Uterus (tissue), 4 donors: ENCODE data around the gene PDE4D. TPM values are rescaled to one million over a fixed set of nuclear protein-coding genes. Genes with fewer than 3 reads are reported as not detected.

ENCODE experiments used
- DNase-seq, 2 donors: peaks; one replicate each; pipeline ENCODE4 v3.0.0-alpha.2; 2019 to 2020
- H3K27ac ChIP-seq, 2 donors: fragments of 200-600 bp; sonication (generic); 1 replicate in 1 of 2; 2 replicates in 1 of 2; pipeline ENCODE4 v1.5.1; 2016 to 2018
- H3K27me3 ChIP-seq, 2 donors: fragments of 200-600 bp; sonication (generic); one replicate each; pipeline ENCODE4 v1.5.1; 2018 to 2019; ENCODE audit warnings: control low read depth in 1 of 2
- H3K36me3 ChIP-seq, 2 donors: fragments of 200-600 bp; sonication (generic); one replicate each; pipeline ENCODE4 v1.5.1; 2019; ENCODE audit warnings: control low read depth in 1 of 2
- H3K4me1 ChIP-seq, 2 donors: fragments of 200-600 bp; sonication (generic); one replicate each; pipeline ENCODE4 v1.5.1; 2018 to 2019; ENCODE audit warnings: control low read depth in 1 of 2
- H3K4me3 ChIP-seq, 2 donors: fragments of 200-600 bp; sonication (generic); 1 replicate in 1 of 2; 2 replicates in 1 of 2; pipeline ENCODE4 v1.5.1; 2018 to 2019; ENCODE audit warnings: mild to moderate bottlenecking in 1 of 2
- H3K9me3 ChIP-seq, 2 donors: fragments of 200-600 bp; sonication (generic); one replicate each; pipeline ENCODE4 v1.5.1; 2019; ENCODE audit warnings: control low read depth in 1 of 2
- POLR2A ChIP-seq, 2 donors: fragments of 450-650 bp; IDR thresholded peaks; one replicate each; pipeline ENCODE4 v1.6.1; 2016; ENCODE audit warnings: antibody characterized with exemption in 2 of 2, mild to moderate bottlenecking in 1 of 2, moderate library complexity in 1 of 2
- intact Hi-C: fragments of 100-400 bp; cut with DNase I; formaldehyde crosslinking; loops from one replicate; pipeline ENCODE4 v1.15.1; 2023; ENCODE audit warnings: low total_unique reads
- total RNA-seq, 4 donors: library from RNA; depleted of rRNA in 3 of 4; stranded (reverse); fragments of >200 nt in 3 of 4; gene quantifications; one replicate each; pipeline versions ENCODE4 v1.1.0 to v1.2.4, GENCODE V29; 2014 to 2023
- TF ChIP-seq, protein P1 (sequence below), 4 experiments: fragments of 200-600 bp in 2 of 4; fragments of 450-650 bp in 2 of 4; sonication (generic) in 2 of 4; IDR thresholded peaks; one replicate each; pipeline ENCODE4 v1.5.1; 2016 to 2019; ENCODE audit warnings: antibody characterized with exemption in 4 of 4, mild to moderate bottlenecking in 2 of 4, moderate library complexity in 1 of 4
- donor health status: DM: yes; HTN: yes; CAD: no.

The PDE4D gene
- total RNA-seq, 4 donors from 2014 or later: 27.1 to 77.0 (median 45.8) TPM

DNA sequence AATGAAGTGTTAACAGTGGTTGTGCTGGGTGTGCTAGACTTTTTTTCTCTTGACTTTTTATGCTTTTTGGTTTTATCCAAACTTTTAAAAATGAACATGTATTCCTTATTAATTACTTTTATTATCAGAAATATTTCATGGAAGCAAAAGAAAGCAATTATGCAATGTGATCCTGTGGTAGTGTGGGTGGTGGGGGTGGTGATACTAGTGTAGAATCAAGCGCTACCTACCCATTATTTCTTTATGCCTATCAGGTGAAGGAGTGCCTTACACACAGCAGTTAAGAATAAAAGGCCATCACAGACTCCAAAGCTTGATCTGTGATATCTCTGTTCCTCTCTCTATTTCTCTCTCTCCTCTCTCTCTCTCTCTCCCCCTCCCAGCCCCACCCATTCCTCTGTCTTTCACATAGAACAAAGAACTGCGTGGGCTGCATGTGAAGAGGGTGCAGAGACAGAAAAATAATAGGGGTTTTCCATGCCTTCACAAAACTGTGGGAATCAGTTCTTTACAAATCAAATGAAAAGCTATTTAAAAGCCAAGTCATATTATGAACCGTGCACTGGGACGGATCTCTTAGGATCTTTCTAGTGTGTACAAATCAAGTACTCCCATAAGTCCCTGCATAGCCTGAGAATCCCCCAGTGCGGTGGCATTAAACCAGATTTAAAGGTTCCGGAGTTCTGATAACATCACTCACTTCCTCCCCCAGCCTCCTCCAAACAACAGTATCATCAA lies 959.5 kb downstream of the PDE4D start:
- Histone ChIP-seq H3K4me3 (no peak overlapping the region), H3K36me3 (no peaks in the 10 kb centered on the region), H3K27ac (no peak overlapping the region), H3K4me1 (no peaks in the 10 kb centered on the region), H3K9me3 (no peaks in the 10 kb centered on the region), H3K27me3 (no peaks in the 10 kb centered on the region)
- no peak for TF ChIP-seq POLR2A (IDR thresholded peaks at IDR 0.05)
- TF ChIP-seq, protein P1, sequence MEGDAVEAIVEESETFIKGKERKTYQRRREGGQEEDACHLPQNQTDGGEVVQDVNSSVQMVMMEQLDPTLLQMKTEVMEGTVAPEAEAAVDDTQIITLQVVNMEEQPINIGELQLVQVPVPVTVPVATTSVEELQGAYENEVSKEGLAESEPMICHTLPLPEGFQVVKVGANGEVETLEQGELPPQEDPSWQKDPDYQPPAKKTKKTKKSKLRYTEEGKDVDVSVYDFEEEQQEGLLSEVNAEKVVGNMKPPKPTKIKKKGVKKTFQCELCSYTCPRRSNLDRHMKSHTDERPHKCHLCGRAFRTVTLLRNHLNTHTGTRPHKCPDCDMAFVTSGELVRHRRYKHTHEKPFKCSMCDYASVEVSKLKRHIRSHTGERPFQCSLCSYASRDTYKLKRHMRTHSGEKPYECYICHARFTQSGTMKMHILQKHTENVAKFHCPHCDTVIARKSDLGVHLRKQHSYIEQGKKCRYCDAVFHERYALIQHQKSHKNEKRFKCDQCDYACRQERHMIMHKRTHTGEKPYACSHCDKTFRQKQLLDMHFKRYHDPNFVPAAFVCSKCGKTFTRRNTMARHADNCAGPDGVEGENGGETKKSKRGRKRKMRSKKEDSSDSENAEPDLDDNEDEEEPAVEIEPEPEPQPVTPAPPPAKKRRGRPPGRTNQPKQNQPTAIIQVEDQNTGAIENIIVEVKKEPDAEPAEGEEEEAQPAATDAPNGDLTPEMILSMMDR (IDR thresholded peaks at IDR 0.05): no peak
- no peak for DNase-seq
- intact Hi-C loops: no loop called here

GRCh38 chr5:58932057-58932612 lies 961.4 kb downstream of the PDE4D start:
- H3K36me3 ChIP-seq: no peaks in the 10 kb centered on the region
- H3K27ac ChIP-seq: no peak overlapping the region
- no peaks in the 10 kb centered on the region for H3K27me3 ChIP-seq
- intact Hi-C loops: no loop called here
- H3K4me3 ChIP-seq: no peak overlapping the region
- TF ChIP-seq POLR2A (IDR thresholded peaks at IDR 0.05): no peak
- TF ChIP-seq, protein P1 (IDR thresholded peaks at IDR 0.05): no peak
- no peaks in the 10 kb centered on the region for H3K4me1 ChIP-seq
- no peak for DNase-seq
- H3K9me3 ChIP-seq: no peaks in the 10 kb centered on the region

- Histone ChIP-seq H3K27ac (no peak overlapping the region), H3K4me3 (no peak overlapping the region), H3K9me3 (no peaks in the 10 kb centered on the region), H3K36me3 (no peaks in the 10 kb centered on the region), H3K4me1 (no peaks in the 10 kb centered on the region), H3K27me3 (no peaks in the 10 kb centered on the region)
- TF ChIP-seq POLR2A (IDR thresholded peaks at IDR 0.05): no peak
- TF ChIP-seq, protein P1 (IDR thresholded peaks at IDR 0.05): no peak
- intact Hi-C loops: no loop called here
- no peak for DNase-seq
These were observed 963.0 kb downstream of the PDE4D start for GRCh38 chr5:58930520-58930919.

DNA sequence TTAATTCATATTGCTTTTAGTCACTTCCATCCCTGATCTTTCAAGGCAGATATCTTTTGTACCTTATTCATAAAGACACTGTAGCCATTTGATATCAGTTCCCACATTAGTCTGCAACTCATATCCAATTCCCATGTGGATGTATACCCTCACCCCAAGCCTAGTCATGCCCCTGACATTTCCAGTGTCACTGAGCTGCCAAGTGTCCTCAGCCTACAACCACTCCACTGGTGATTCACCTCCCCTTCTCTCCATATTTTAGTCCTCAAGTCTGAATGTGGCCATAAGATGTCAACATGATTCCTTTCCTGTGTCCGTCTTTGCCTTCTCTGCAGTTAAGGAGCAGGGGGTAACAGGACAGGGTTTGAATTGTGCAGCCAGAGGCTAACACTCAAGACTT lies 963.8 kb downstream of the PDE4D start:
- no peaks in the 10 kb centered on the region for H3K27me3 ChIP-seq
- no peak overlapping the region for H3K27ac ChIP-seq
- H3K4me3 ChIP-seq: no peak overlapping the region
- no peak for DNase-seq
- intact Hi-C loops: no loop called here
- H3K9me3 ChIP-seq: no peaks in the 10 kb centered on the region
- TF ChIP-seq, protein P1 (IDR thresholded peaks at IDR 0.05): no peak
- TF ChIP-seq POLR2A (IDR thresholded peaks at IDR 0.05): no peak
- H3K4me1 ChIP-seq: no peaks in the 10 kb centered on the region
- no peaks in the 10 kb centered on the region for H3K36me3 ChIP-seq

GRCh38 chr5:58927938-58928337 lies 965.6 kb downstream of the PDE4D start:
- Histone ChIP-seq H3K27me3 (no peaks in the 10 kb centered on the region), H3K4me3 (no peak overlapping the region), H3K36me3 (no peaks in the 10 kb centered on the region), H3K27ac (no peak overlapping the region), H3K9me3 (no peaks in the 10 kb centered on the region), H3K4me1 (no peaks in the 10 kb centered on the region)
- DNase-seq: no peak
- no peak for TF ChIP-seq POLR2A (IDR thresholded peaks at IDR 0.05)
- TF ChIP-seq, protein P1 (IDR thresholded peaks at IDR 0.05): no peak
- intact Hi-C loops: no loop called here
